ENCODE measurements around the gene VTI1A.
"Not testable (repeated sequence)": the region's sequence is repeated elsewhere in the genome, so short reads cannot be mapped to it uniquely, and the experiment has no call there.

Gene VTI1A

DNA sequence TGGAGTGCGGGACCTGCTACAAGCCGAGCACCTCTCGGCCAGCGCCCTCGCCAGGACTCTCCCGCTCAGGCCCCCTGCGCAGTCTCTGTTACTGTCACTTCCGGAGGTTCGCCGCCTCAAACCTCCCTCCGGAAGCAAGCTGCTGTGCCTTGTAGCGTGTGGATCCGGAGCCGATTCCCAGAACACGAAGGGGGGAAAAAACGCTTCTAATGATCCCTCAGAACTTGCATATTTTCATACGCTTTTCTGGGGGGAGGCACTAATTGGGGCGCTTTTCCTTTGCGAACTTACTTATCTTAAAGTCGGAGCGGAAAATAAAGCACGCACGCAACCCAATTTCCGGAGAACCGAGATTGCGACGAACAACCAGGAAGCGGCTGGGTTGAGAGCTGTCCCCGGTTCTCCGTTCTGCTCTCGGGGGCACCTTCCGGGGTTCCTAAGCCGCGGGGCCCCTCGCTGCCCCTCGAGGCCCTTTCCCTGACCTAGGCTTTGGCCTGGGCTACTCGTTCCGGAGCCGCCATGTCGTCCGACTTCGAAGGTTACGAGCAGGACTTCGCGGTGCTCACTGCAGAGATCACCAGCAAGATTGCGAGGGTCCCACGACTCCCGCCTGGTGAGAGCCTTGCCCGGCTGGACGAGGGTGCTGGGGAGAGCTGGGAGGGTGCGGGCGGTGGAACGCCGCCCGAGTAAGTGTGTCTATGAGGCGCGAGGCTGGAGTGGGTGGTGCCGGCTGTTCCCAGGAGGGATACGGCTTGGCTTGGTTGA, at the start of gene VTI1A, which contains the start of gene ZDHHC6:
Gene VTI1A (plus strand): TSS at position 361 of the 765 bp plus-strand sequence. CDS start 159 bp downstream, at position 520.
Gene ZDHHC6 (minus strand): TSS at position 60 of the 765 bp plus-strand sequence. CDS start 1,478 bp downstream, outside the sequence.
- DNase-seq (ENCODE audit: low spot score) = peak; percentile 53

DNA sequence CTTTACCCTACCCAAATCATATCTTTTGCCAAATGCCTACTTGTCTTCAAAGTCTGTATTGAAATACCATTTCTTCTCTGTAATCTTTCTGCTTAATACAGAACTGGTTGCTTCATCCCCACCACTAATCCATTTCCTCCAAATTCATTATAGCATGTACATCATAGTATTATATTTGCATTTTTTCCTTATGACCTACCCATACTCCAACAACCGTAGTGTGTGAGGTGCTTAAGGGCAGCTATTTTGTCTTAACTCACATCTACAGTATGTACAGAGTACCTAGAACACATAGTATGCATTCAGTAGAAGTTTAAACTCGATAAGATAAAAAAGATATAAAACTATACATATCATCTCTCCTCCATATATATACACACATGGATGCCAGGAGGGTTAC, 49.4 kb upstream of the VTI1A start:
- no peak for DNase-seq (ENCODE audit: low spot score)

DNA sequence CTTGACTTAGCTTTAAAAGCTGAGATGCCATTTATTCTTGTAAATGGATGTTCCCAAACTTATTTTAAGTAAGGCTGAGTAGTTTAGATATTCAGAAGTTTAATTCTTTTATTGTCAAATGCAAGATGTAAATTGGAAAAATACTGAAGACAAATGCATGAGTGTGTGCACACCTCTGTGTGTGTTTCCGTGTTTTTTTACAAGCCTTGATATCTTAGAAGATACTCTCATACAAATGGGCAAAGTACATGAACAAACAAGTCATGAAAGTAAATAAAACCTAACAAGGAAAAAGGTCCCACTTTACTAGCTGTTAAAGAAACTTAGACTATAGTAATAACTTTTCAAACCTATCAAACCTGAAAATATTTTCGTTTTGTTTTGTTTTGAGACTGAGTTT, 44.1 kb upstream of the VTI1A start:
- DNase-seq (ENCODE audit: low spot score) = no peak

DNA sequence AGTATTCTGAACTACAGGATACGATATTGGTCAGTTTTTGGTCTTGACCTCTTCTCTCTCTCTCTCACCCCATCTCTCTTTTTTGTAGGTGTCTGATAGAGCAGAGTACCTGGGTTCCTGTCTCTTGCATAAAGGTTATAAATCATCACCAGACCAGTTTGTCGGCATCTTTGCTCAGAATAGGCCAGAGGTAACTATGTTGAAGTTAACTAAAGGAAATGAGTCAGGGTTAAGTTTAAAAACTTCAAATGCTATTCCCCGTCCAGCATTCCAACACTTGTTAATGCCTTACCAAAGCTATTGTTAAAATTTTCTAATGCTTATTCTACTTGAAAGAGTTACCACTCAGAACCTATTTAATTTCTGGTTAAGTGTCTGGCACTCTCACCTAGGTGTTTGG, 42.4 kb upstream of the VTI1A start:
- no peak for DNase-seq (ENCODE audit: low spot score)

DNA sequence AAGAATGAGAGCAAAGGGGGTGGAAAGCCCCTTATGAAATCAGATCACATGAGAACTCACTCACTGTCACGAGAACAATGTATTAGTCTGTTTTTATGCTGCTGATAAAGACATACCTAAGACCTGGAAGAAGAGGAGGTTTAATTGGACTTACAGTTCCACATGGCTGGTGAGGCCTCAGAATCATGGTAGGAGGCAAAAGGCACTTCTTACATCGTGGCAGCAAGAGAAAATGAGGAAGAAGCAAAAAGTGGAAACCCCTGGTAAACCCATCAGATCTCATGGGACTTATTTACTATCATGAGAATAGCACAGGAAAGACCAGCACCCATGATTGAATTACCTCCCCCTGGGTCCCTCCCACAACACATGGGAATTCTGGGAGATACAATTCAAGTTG, 40.2 kb upstream of the VTI1A start:
- DNase-seq (ENCODE audit: low spot score) = not testable (repeated sequence)

DNA sequence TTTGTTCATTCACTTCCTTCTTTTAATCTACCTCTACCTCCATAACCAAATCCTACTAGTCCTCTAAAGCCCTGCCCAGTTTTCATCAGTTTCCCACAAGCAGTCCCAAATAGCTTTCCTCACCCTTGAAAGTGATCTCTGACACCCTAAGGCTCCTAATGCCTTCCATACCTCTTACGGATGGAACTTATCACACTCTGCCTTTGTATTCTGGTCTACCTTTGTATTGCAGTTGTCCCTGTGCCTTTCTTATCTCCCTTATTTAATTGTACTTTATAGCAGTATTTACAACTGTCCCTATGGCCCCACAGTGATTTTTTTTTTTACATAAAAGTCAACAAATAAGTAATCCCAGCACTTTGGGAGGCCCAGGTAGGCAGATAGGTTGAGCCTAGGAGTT, 39.3 kb upstream of the VTI1A start:
- no peak for DNase-seq (ENCODE audit: low spot score)

DNA sequence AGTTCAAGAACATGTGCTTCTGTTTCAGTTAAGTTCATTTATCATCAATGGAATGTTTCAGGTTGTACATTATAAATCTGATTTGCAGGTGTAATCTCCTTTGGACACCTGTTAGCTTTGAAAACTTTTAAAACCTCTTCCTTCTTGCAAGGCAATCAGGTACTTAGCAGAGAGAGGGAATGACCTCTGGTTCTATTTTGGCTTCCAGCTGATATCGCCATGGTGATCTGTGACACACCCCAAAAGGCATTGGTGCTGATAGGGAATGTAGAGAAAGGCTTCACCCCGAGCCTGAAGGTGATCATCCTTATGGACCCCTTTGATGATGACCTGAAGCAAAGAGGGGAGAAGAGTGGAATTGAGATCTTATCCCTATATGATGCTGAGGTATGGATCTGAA, 37.7 kb upstream of the VTI1A start:
- no peak for DNase-seq (ENCODE audit: low spot score)

DNA sequence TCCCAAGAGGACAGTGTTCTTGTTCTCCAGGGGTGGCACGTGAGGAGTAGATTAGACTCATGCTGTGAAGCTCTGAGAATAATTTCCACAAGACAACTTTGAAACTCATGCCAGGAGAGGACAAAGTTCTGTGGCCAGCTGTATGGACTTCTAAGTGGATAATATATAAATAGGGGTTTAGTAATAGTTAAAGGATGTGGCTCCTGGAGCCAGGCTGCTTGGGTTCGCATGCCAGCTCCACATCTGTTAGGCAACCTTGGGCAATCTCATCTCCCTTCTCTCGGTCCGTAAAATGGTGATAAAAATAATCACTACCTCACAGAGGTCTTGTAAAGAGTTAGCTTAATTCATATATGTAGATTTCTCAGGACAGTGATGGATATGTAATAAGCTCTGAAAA, 37.3 kb upstream of the VTI1A start:
- DNase-seq (ENCODE audit: low spot score) = no peak

DNA sequence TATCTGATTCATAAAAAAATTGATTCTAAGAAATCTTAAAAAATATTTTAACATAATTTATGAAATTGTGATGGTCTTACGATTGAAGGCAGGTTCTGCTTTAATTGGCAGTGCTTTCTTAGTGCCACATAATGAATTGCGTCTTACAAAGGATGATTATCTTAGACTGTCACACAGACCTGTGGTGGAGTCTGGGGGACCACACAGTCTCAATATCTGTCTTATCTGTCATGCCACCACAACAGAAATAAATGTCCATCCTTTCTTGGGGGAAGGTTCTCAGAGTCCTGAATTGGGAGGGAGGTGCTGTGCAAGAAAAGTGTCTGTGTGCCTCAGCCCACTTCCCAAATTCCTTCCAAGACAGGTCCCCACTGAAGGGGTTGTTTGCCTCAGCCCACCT, 34.3 kb upstream of the VTI1A start:
- DNase-seq (ENCODE audit: low spot score) = no peak

DNA sequence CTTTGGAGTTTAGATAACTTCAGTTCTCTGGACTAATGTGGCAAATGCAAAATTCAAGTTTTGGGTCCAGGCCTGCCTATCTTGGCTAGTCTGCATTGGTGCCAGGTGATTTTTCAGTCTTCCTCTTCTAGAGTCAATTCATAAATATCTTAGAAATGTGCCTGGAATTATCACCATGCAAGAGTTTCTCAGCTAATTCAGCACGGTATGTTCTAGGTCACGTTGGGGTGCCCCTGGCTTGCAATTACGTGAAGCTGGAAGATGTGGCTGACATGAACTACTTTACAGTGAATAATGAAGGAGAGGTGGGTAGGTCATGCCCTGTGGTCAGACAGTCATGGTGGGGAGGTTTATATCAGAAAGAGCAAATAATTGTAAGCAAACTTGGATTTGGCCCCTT, 25.3 kb upstream of the VTI1A start:
- DNase-seq (ENCODE audit: low spot score) = no peak

DNA sequence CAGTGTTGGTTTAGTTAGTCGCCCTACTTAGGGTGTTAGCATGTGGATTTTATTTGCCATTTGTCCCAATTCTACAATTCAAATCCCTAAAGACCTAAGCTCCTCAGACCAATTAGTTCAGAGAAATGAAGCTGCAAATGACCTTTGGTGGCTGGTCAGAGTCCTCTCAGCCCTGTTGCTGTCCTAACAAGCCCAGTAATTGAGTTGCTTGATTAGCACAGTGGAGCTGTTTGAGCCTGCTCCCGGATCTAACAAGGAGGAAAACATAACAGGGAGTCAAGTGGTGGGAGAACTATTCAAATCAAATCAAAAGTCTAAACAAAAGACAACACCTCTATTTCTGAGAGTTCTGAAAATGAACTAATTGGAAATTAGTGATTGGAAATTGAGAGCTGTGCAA, 22.4 kb upstream of the VTI1A start:
- no peak for DNase-seq (ENCODE audit: low spot score)

DNA sequence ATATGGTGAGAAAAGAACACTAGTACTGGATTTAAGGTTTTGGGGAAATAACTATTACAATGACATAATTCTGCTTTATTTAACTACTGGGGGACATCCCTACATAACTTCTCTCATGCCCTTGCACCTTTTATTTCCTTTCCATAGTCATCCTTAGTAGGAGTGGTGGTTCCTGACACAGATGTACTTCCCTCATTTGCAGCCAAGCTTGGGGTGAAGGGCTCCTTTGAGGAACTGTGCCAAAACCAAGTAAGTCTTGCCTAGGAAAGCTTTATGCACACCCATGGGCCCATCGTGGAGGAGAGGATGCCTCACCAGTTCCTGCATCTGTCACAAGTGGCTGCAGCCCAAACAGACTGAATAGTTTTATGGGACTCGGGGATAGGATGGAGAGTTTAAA, 20.9 kb upstream of the VTI1A start:
- no peak for DNase-seq (ENCODE audit: low spot score)

DNA sequence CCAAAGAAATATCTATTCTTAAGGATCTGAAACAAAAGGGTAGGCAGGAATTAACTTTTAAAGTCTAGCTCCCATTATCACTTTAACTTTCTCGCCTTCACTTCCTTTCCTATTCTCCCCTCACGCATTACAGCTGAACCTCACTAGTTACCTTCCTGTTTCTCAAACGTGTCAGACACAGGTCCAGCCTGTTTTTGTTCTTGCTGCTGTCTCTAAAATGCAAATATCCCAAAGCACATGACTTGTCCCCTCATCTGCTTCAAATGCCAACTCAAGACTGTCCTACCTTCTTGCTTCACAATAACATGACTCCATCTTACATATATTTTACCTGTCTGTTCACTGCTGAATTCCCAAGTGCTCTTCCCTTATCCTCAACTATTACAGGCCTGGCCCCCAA, 17.9 kb upstream of the VTI1A start:
- DNase-seq (ENCODE audit: low spot score) = no peak

DNA sequence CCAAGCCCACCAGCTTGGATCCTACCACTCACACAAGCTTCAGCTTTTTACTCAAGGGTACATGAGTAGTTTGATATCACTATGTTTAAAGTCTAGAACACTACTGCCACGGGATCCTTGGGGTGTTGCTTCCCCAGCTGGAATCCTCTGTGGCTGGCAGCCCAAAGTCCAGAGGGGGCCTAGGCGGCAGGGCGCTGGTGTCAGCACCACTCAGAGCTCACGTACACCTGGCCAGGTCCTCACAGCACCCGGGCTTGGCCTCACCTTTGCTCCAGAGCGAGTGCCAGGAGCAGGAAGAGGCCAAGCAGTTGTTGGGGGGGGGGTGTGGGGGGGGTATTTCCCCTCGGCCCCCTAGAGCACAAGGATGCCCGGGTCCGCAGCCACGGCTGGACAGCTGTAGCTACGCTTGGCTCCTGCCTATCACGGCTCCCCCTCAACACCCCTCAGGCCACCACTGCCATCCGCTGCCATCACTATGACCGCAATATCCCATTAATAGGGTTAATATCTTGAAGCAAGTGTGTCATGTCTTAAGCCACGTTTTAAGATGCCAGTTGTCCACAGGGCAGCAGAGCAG, 17.3 kb upstream of the VTI1A start:
- no peak for DNase-seq (ENCODE audit: low spot score)

DNA sequence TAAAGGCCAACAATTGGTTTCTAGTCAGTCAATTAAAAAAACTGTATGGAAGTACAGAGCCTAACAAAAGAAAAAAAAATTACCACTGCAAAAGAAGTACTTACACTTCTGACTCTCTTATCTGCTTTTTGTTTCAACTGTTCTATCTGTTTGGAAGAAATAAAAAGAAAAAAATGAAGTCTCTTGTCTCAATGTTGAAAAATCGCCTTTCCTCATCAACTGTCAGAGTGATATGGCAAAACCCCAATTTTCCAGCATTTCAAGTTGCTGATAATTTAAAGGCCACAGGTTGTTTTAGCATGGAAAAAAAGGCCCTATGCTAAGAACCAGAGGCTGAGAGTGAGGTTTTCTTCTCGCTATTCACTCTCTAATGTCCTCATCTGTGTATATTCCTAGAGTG, 13.9 kb upstream of the VTI1A start:
- no peak for DNase-seq (ENCODE audit: low spot score)

DNA sequence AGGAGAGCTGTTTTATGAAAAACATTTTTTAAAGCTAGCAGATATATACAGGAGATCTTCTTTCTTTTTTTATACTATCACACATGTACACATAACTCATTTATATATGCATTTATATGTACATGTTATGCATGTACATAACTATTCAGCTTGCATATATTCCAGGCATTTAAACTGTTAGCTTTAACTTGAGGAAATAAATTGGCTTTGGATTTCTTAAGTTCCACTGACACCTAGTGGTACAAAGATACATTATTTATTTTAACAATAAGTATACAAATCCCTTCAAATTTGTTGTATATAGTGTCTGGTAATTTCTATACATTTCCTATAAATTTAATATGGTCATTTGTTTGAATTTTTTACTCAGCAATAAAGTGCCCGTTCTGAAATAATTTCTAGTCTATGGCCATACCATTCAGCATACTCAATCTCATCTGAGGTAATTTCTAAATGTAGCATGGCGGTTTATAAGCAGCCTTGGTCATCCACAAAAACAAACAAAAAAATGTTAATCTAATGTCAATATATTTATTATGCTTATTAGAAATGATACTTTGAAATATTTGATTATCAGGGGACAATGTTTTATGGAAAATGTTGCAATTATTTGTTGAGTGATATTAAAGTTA, 11.9 kb upstream of the VTI1A start:
- DNase-seq (ENCODE audit: low spot score) = no peak

DNA sequence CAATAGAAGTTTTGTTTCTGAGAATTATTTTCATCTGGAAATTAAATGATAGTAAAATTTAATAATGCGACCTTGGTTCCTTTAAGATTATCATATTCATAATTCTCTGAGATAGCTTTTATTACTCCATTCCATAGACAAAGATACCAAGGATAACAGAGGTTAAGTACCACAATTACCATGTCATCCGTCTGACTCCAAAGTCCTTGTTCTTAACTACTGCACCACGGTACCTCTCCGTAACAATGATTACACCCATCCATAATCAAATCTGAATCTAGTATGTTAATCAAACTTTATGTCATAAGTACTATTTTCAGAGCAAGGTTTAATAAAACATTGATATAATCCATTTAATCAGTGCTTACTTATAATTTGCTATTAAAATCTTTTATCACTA, 8.7 kb upstream of the VTI1A start:
- DNase-seq (ENCODE audit: low spot score) = no peak

DNA sequence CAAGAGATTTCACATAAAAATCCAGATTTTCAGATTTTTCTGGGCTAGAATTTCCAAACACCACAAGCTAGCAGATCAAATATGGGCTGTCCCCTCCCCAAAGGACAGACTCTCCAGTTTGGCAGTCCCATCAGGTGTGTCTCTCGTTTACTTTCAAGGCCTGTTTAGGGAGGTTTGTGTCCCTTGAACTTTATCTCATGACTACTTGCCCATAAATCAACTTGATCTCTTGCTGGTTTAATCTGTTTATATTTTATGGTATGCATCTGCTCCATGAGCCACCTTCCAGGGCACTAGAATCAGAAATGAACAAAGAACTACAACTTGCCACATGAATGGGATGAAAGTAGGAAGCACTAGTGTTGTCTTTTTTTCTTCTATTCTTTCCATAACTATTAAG, 5.5 kb upstream of the VTI1A start:
- DNase-seq (ENCODE audit: low spot score) = no peak

DNA sequence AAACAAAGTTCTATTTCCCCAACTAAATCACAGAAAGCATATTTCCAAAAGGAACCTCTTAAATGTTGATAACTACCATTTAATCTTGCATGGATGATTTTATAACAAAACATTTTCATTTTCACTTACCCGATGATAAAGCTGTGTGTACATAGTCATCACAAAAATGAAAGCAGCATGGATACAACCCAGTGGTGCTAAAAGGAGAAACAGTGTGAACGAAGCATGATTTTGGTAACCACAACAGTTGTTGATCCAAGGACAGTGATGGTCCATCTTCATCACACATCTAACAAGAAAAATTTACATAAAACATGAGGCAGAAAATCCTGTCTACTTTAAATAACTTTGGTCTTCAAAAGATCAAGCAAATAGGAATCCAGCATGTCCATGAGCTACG, 5.0 kb upstream of the VTI1A start:
- DNase-seq (ENCODE audit: low spot score) = no peak

DNA sequence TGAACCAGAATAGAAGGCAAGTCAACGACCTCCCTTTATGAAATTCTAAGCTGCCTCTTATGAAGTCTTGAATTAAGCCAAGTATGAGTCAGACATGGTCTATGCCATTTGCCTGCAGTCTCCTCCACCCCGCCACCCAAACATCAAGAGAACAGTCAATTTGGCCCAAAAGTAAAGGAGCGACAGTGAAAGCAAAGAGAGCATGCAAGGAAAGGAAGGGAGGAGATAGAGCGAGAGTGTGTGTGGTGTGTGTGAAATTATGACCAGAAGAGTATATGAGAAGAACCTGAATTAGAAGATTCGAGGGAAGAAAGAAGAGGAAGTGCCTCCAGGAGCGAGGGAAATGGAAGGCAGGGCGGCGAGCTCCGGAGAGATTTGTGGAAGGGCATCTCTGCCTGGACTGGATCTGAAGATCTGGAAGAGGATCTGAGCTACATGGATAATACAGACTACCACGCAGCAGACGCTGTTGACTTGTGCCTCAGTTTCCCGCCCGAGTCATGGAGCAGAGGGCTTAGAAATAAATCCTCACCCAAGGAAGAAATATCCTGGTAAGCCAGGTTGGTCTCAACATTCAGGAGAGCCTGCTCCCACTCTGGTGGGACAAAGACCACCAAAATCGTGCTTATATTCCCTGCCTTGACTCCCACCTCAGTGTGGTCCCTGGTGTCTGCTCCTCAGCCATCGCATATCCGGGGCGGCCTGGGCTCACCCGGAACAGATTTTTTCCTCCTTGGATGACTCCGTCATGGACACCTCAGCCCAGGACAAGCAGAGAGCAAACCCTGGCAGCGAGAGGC, 760 bp upstream of the VTI1A start:
- no peak for DNase-seq (ENCODE audit: low spot score)

DNA sequence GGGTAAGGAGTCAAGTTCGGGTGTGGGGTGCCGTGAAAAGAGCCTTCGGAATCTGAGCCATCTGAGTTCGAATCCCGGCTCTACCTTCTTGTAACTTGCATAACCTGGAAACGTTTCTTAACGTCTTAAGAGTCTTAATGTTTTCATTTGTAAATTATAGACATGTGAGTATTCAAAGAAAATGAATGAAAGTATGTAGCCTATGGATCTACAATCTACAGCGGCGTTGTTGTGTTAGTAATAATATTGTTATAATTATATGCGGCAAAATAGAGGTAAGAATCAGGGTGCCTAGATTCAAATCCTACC, 559 bp downstream of the VTI1A start:
- no peak for DNase-seq (ENCODE audit: low spot score)

DNA sequence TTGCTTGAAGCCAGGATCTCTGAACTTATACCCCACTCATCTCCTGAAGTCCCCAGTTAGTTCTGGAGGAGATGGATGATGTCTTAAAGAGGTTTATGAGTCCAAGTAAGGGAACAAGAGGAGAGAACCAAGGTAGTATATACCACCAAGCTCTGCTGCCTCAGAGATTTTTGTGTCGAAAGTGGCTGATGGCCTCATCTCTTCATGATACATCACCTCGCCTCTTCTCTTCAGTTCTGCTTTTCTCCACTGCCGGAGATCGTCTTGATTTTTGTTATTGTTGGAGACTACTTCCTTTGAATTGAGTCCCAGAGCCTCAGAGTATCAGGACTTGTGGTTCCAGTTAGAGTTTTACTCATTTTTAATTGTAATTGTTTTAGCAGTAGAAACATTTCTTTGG, 1.9 kb downstream of the VTI1A start:
- no peak for DNase-seq (ENCODE audit: low spot score)

Measured in HuH-7.5 (cell line).